ENCODE results near the gene CABCOCO1.

CABCOCO1 gene

GRCh38 chr10:61632057-61632670 lies 30.6 kb upstream of the CABCOCO1 start:
- no peak for TF ChIP-seq POLR2A (IDR thresholded peaks at IDR 0.05; ENCODE audit: low read length)
- DNase-seq, result no peak

DNA sequence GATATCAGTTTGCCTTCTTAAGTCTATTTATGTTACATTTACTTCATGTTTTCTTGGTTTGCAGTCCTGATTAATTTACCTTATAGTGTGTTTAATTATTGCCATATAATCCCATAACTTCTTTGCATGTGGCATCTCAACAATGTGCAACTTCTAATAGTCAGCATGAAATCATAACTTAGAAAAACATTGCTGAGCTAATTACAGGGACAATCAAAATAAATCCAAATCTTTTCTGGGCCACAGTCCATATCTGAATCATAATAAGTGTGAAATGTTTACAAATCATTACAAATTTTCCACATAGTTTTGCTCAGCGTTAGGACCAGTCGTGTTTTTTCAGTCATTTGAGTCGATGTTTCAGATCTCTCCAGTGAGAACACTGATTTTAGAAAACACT lies 29.1 kb upstream of the CABCOCO1 start:
- no peak for DNase-seq
- TF ChIP-seq POLR2A (IDR thresholded peaks at IDR 0.05; ENCODE audit: low read length), result no peak
- no peak for TF ChIP-seq GATA1 (IDR thresholded peaks at IDR 0.05; ENCODE audit: low read depth, low read length)

- no peak for DNase-seq
- TF ChIP-seq POLR2A (IDR thresholded peaks at IDR 0.05; ENCODE audit: low read length), result no peak
- no peak for TF ChIP-seq GATA1 (IDR thresholded peaks at IDR 0.05; ENCODE audit: low read depth, low read length)
Measured at GRCh38 chr10:61634746-61635145, 28.0 kb upstream of the CABCOCO1 start.

GRCh38 chr10:61635471-61635870 lies 27.3 kb upstream of the CABCOCO1 start:
- DNase-seq, result no peak
- TF ChIP-seq POLR2A (IDR thresholded peaks at IDR 0.05; ENCODE audit: low read length) (no peak), GATA1 (IDR thresholded peaks at IDR 0.05; ENCODE audit: low read depth, low read length) (no peak)

- no peak for DNase-seq
- TF ChIP-seq POLR2A (IDR thresholded peaks at IDR 0.05; ENCODE audit: low read length) (no peak), GATA1 (IDR thresholded peaks at IDR 0.05; ENCODE audit: low read depth, low read length) (no peak)
Measured at GRCh38 chr10:61635932-61636331, 26.8 kb upstream of the CABCOCO1 start.

DNA sequence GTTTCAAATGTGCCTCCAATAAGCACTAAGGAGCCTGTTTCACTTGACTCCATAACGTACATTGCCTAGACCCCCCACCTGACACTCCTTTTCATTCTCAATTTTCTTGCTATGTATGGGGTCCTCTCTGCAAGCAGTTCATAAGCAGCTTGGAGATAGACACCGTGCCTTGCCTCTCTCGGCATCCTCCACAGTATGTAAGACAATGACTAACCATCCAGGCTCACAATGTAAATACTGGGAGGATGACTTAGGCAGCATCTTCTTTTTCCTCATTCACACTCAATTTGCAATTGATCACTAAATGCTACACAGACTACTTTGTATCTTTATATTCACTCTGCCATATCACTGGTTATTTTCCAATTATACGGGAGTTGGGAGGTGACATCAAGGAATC lies 22.8 kb upstream of the CABCOCO1 start:
- TF ChIP-seq POLR2A (IDR thresholded peaks at IDR 0.05; ENCODE audit: low read length), result no peak
- no peak for TF ChIP-seq GATA1 (IDR thresholded peaks at IDR 0.05; ENCODE audit: low read depth, low read length)
- no peak for DNase-seq

DNA sequence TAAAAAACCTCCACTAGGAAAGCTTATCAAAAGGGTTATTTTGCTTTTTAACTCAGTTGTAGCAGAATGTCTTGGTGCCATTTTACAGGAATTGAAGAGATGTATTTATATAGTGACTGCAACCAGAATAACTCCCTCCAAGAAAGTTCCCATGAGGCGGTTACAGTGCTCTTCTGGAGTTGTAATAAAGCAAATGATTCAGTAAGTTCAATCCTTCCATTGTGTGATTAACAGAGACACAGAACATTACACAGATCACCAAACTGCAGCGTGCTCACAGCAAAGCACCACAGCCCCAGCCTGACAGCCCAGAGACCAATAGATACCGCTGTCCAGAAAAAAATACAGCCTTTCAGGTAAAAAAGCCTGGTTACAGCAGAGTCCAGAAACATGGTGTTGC lies 21.9 kb upstream of the CABCOCO1 start:
- DNase-seq, result no peak
- no peak for TF ChIP-seq POLR2A (IDR thresholded peaks at IDR 0.05; ENCODE audit: low read length)
- TF ChIP-seq GATA1 (IDR thresholded peaks at IDR 0.05; ENCODE audit: low read depth, low read length), result no peak

- TF ChIP-seq POLR2A (IDR thresholded peaks at IDR 0.05; ENCODE audit: low read length) (no peak), GATA1 (IDR thresholded peaks at IDR 0.05; ENCODE audit: low read depth, low read length) (no peak)
- no peak for DNase-seq
Measured at GRCh38 chr10:61642150-61642571, 20.6 kb upstream of the CABCOCO1 start.

DNA sequence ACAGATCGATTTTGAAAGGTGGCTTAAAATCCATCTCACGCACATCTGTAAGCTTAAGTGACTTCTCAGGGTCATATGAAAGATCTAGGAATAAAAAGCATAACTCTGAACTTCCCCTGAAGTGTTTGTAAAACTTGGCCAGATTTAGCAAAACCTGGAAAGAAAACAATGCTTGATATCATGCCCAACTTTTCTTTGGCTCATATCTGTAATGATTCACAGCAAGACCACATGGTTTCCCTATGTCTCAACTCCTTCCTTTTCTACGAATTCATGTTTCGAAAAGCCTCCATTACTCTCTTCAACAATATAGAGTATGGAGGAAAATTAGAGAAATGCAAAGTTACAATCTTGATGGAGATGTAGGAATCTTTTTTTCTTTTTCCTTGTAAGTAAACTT lies 20.1 kb upstream of the CABCOCO1 start:
- no peak for DNase-seq
- TF ChIP-seq POLR2A (IDR thresholded peaks at IDR 0.05; ENCODE audit: low read length) (no peak), GATA1 (IDR thresholded peaks at IDR 0.05; ENCODE audit: low read depth, low read length) (no peak)

- no peak for DNase-seq
- no peak for TF ChIP-seq POLR2A (IDR thresholded peaks at IDR 0.05; ENCODE audit: low read length)
- TF ChIP-seq GATA1 (IDR thresholded peaks at IDR 0.05; ENCODE audit: low read depth, low read length), result no peak
Measured at GRCh38 chr10:61643316-61643751, 19.4 kb upstream of the CABCOCO1 start.

DNA sequence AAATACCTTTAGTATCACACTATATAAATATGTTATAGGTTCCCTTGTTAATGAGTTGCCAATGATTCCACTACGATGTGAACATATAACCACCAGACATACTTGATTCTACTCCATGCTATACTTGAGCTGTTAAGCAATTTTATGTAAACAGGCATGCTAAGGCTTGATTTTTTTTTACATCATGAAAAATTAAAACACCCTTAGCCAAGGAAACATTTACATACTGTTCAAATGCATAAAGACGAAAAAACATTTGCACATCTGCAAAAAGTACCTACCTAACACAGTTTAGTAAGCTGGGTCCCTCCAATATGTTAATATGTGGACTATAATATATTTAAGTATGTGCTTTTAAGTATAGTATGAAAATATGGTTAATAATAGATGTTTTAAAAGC lies 9.0 kb upstream of the CABCOCO1 start:
- no peak for DNase-seq
- TF ChIP-seq POLR2A (IDR thresholded peaks at IDR 0.05; ENCODE audit: low read length) (no peak), GATA1 (IDR thresholded peaks at IDR 0.05; ENCODE audit: low read depth, low read length) (no peak)

- peak in 1 of 2 experiments; percentile 26 for DNase-seq
- TF ChIP-seq POLR2A (IDR thresholded peaks at IDR 0.05; ENCODE audit: low read length) (no peak), GATA1 (IDR thresholded peaks at IDR 0.05; ENCODE audit: low read depth, low read length) (no peak)
Measured at GRCh38 chr10:61655335-61655851, 7.3 kb upstream of the CABCOCO1 start.

- TF ChIP-seq POLR2A (IDR thresholded peaks at IDR 0.05; ENCODE audit: low read length) (no peak), GATA1 (IDR thresholded peaks at IDR 0.05; ENCODE audit: low read depth, low read length) (no peak)
Measured at GRCh38 chr10:61663466-61663865, 737 bp downstream of the CABCOCO1 start.

GRCh38 chr10:61664985-61665384 lies 2.3 kb downstream of the CABCOCO1 start:
- no peak for DNase-seq
- no peak for TF ChIP-seq POLR2A (IDR thresholded peaks at IDR 0.05; ENCODE audit: low read length)
- TF ChIP-seq GATA1 (IDR thresholded peaks at IDR 0.05; ENCODE audit: low read depth, low read length), result no peak

More at GRCh38 chr10:61663466-61663865, 737 bp downstream of the CABCOCO1 start:
- no peak for DNase-seq

DNA sequence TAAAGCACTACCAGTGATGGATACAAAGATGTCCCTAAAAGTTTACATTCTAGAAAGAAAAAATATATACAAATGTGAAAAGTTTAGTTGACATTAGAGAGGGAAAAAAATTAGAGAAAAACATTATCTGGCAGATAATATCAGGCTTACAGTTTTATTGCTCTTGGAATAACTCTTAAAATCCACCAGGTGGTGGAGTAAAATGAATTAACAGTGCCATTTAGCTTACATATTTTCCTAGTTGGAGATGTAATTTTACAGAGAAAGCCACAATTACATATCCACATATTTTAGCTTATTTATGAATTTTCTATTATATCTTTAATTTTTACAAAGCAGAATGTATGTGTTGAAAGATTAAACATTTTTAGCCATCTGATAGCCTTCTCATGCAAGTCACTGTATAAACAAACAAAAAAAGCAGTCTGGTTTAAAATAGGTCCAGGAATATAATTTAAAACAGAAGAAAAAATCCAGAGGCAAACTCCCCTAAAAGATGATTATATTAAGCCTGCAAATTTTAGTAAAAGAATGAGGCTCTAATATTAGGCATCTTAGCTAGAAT lies 6.5 kb downstream of the CABCOCO1 start:
- TF ChIP-seq POLR2A (IDR thresholded peaks at IDR 0.05; ENCODE audit: low read length), result no peak
- TF ChIP-seq GATA1 (IDR thresholded peaks at IDR 0.05; ENCODE audit: low read depth, low read length), result no peak
- no peak for DNase-seq
